HG02981 (cell line): ENCODE data around the gene COL23A1.
"Not testable (repeated sequence)": the region's sequence is repeated elsewhere in the genome, so short reads cannot be mapped to it uniquely, and the experiment has no call there.

Source experiments
- ATAC-seq: cut with Tn5 transposase; IDR thresholded peaks from one replicate; pipeline ENCODE4 v1.9.1; 2021; ENCODE audit warnings: mild to moderate bottlenecking, moderate library complexity; ENCODE audit not compliant: unreplicated experiment

The COL23A1 gene

DNA sequence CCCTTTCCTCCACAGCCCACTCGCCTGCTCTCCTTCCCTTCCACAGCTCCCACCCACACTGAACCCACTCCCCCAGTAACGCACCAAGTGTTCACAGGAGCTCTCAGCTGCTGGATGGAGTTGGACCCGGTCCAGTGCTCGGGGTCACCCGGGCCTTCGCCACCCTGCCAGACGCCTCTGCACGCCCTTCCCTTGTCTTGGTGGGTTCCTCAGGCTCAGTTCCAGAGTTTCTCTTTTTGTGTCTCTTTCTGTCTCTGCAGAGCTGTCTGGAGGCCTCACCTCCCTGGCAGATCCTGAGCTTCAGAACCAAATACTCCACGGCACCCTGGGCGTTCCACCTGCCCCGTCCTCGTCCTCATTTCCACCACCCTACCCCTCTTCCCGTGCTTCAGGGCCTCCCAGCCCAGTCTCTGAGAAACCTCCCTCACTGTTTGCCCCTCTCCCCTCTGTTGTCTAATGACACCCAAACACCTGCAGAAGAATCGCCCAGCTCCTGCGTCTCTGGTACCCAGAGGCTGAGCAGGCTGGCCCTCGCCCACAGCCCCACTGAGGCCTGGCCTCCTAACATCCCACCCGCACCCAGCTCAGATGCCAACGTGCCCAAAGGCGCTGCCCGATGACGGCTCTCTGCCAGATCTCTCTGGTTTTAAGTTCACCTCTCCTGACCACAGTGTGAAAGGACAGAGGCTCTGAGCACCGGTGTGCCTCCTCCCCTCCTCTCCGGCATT lies 74.3 kb downstream of the COL23A1 start:
- ATAC-seq, result no peak

DNA sequence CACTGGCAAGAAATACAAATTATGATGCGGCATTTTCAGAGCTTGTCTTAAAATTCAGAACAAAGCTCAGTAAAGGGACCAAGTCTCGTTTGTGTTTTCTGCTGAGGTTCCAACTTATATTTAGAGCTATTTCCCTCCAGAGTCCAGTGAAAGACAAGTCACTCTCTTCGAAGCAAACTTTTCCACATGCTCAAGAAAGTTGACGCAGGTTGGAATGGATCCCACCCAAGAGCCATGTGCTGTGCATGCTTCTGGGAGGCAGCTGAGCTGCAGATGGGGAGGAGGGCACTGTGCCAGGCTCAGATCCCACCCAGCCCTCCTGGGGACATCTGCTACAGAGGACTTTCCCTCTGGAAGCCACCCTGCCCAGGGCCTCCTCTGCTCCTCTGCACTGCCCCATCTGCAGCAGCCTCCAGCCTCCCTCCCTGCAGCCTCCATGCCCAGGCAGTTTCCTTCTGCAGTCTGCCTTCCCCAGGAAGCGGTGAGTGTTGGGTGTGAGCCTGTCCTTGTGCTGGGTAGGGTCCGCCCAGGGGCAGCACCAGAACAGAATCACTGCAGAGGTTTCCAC lies 75.3 kb downstream of the COL23A1 start:
- ATAC-seq, result no peak

- ATAC-seq, result no peak
Measured at GRCh38 chr5:178511172-178511571, 79.0 kb downstream of the COL23A1 start.

DNA sequence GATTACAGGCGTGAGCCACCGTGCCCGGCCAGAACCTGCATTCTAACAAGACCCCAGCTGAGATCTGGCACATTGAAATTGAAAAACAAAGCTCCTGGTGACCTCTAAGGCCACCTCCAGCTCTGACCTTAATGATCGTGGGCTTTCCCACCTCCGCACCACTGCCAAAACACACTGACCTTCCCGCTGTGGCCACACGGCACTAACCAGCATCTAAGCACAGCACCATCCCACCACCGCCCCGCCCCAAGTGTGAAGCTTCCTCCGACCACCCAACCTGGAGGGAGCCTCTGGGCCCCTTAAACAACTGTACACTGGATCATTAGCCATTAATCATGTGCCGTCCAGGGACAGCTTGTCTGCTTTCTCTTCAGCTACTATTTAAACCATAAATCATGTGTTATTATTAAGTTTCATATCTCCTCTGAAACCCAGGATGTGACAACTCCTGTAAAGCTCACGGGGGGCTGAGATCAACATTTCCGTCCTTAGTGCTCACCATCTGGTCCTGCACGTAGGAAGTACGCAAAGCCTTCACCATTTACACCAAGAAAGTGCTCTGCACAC lies 80.6 kb downstream of the COL23A1 start:
- ATAC-seq, result no peak

GRCh38 chr5:178507151-178507932 lies 82.9 kb downstream of the COL23A1 start:
- ATAC-seq, result no peak

- ATAC-seq, result no peak
Measured at GRCh38 chr5:178505639-178506407, 84.4 kb downstream of the COL23A1 start.

DNA sequence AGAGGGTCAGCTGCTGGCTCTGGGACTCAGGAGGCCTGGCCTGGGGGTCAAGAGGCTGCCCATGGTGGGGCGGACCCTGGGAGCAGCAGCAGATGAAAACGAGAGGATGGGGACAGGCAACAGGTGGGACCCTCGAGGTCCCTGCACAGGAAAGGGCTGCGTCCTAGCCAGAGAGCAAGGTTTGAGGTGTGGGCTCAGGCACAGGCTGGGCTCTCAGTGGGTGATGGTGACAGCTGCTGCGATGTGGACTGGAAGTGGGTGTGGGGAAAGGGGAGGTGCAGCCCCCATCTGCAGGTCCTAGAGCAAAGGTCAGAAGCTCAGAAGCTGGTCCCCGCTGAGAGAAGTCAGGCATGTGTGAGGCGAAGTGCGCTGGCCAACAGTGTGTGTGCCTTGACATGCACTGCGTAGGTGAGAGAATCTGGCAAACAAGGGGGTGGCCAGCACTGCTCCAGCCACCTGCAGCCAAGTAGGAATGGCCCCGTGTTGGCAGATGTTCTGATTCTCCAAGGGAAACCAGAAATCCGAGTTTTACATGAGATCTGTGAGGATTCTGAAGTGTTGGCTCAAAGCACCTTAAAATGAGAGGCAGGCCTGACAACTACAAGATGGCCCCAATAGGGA lies 85.7 kb downstream of the COL23A1 start:
- no peak for ATAC-seq

DNA sequence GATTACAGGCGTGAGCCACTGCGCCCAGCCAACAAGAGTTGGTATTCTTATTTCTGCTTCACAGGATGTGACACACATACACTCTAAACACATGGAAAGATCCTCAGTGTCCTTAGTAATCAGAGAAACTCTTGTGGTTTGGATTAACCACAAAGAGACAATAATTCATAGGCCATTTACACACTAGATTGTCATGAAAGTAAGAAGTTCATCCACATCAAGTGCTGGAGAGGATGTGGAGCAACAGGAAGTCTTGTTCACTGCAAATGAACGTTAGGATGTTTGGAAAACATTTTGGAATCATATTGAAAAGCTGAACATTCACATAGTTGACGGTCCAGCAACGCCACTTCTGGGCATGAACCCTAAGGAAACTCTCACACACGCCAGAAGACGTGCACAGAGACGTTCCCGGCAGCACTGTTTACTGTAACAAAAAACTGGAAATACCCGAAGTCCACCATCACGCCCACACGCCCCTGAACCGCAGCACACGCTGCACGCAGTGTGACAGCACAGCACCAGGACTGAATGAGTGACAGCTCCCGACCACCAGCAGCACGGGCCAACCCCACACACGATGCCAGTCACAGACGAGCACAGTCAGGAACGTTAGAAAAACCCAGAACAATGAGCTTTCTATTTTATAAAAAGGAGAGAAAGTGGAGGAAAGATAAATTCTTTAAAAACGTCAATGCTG lies 87.6 kb downstream of the COL23A1 start:
- ATAC-seq, result no peak

- ATAC-seq, result no peak
Measured at GRCh38 chr5:178499352-178499751, 90.8 kb downstream of the COL23A1 start.

GRCh38 chr5:178496642-178497041 lies 93.6 kb downstream of the COL23A1 start:
- ATAC-seq, result no peak

DNA sequence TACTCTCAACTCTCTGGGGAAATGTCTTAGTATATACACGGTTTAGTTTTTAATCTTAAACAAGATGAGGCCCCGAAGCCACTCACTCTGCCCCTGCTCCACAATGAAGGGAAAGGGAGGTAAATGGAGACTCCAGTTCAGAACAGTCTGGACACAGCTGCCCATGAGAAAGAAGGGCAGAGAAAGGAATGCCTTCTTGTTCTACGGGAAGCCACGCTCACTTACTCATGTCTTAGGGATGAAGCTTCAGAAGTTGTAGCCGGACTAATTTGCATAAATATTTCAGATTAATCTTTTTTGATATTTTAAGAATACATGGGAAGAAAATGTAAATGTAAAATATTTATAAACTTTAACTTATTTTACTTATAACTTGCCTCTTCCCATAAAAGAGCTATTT lies 94.0 kb downstream of the COL23A1 start:
- ATAC-seq, result no peak

GRCh38 chr5:178495706-178496105 lies 94.5 kb downstream of the COL23A1 start:
- ATAC-seq, result no peak

DNA sequence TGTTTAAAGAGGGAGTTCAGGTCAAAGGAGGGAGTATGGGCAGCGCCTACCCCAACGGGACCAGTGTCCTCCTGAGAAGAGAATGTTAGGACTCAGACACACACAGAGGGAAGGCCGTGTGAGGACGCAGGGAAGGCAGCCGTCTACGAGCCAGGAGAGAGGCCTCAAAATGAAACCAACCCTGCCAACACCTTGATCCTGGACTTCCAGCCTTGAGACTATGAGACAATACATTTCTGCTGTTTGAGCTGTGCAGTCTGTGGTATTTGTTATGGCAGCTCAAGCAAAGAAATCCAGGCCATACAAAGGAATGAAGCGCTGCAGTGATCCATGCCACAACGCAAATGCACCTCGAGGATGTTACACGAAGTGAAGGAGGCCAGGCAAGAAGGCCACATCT lies 97.9 kb downstream of the COL23A1 start:
- no peak for ATAC-seq

DNA sequence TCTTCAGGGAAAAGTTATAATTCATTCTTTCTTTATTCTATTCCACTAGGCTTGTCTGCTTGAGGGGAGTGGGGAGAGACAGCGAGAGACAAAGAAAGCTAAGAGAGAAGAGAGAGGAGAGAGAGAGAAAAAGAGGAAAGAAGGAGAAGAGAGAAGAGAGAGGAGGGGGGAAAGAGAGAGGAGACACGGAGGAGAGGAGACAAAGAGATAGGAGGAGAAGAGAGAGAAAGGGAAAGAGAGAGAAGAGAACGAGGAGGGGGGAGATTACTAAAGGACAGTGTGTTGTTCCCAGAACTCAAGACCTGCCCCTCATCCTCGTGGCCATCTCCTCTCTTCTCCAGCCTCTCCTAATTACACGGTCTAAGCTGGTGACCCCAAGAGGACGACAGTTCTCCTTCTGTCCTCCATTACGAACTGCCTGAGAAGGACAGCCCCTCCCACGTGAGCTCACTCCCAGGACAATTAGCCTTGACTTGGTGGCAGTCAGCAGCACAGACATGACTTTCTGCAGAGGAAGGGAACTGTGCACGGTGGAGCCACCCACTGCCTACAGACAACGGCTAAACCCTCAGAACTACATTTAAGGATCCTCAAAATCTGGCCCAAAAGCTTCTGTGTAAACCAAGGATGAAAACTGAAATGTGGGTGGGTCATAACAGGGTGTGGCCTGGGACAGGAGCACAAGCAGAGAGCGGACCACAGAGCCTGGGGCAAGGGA lies 99.1 kb downstream of the COL23A1 start:
- no peak for ATAC-seq

DNA sequence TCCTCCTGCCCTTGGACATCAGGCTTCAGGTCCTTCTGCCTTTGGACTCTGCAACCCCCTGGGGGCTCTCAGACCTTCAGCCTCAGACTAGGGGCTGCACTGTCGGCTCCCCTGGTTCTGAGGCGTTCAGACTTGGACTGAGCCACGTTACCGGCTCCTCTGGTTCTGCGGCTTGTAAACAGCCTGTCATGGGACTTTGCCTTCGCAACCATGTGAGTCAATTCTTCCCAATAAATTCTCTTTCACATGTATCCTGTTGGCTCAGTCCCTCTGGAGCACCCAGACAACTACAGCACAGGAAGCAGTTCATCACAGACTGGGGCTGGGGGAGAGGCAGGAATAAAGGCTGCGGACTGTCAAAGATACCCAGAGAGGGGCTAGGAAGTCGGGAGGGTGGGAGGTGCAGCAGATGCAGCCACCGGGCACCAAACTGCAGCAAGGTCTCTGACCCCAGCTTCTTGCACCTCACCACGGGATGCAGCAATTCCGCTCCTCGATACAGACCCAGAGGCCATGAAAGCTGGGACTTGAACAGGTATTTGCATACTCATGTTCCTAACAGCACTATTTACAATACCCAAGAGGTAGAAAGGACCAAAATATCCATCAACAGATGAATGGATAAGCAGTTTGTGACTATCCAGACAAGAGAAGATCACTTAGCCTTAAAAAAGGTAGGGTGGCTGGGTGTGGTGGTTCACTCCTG lies 100.8 kb downstream of the COL23A1 start:
- ATAC-seq, result no peak

- ATAC-seq, result no peak
Measured at GRCh38 chr5:178488696-178489095, 101.5 kb downstream of the COL23A1 start.

DNA sequence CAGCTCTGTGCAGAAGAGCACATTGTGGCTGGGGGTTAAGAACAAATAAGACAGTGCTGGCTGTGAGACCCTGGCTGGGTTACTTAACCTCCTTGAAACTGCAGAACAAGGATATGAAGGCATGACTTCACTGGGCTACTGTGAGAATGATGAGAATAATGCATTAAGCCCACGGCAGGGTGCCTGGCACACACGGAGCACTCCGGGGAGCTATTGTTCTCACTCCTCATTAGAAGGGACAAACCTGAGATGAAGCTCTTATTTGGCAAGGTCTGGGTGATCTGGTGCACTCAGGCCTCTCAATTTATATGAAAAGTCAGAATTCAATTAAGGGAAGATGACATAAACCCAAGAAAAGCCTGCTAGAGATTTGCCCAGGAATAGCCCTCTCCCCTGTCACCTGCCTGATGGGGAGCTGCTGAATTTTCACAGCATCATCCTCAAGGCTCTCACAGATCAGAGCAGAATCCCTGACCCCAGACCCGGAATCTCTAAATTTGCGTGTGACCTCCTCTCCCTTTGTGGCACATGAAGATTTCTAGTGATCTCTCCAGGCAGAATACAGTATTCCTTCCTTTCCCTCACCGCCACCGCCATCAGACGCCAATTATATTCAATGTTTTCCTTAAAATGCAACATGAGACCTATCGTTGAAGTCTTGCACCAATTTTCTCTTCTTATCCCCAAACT lies 102.1 kb downstream of the COL23A1 start:
- no peak for ATAC-seq

GRCh38 chr5:178486878-178487512 lies 103.2 kb downstream of the COL23A1 start:
- ATAC-seq, result not testable (repeated sequence)
